Common myeloid progenitor, CD34-positive (primary cell): ENCODE measurements around the gene LAMP2.

ENCODE experiments used
- CTCF ChIA-PET: fragments of 350-600 bp; sonication (Branson Sonifier 250); formaldehyde crosslinking; loops from one replicate; lab custom pipeline; 2021; ENCODE audit warnings: antibody characterized with exemption; lab: Charles Lee
- POLR2A ChIA-PET: fragments of 350-600 bp; sonication (Branson Sonifier 250); formaldehyde crosslinking; loops from one replicate; lab custom pipeline; 2021; ENCODE audit warnings: antibody characterized with exemption; lab: Charles Lee
- DNase-seq, 3 donors: peaks; one replicate each; pipeline versions ENCODE4 v3.0.0 to v3.0.0-alpha.2; 2013
- H3K27ac ChIP-seq, 2 experiments: 1 replicate in 1 of 2; 2 replicates in 1 of 2; pipeline ENCODE4 v1.7.0; 2013; ENCODE audit warnings: inconsistent platforms in 2 of 2, low read length in 2 of 2, mild to moderate bottlenecking in 2 of 2, low read depth in 1 of 2, moderate library complexity in 1 of 2; ENCODE audit not compliant: severe bottlenecking in 2 of 2, insufficient read depth in 1 of 2, poor library complexity in 1 of 2
- H3K27me3 ChIP-seq, 5 experiments: replicated peaks in 2 of 5; 1 replicate in 3 of 5; 2 replicates in 2 of 5; pipeline versions ENCODE4 v1.6.1 to v1.7.0; 2013; ENCODE audit warnings: low read length in 4 of 5, mild to moderate bottlenecking in 2 of 5, moderate library complexity in 2 of 5, inconsistent platforms in 1 of 5; ENCODE audit not compliant: insufficient read depth in 5 of 5, control insufficient read depth in 4 of 5
- H3K36me3 ChIP-seq, 4 experiments: 1 replicate in 2 of 4; 2 replicates in 2 of 4; pipeline versions ENCODE4 v1.6.1 to v1.7.0; 2013; ENCODE audit warnings: low read length in 3 of 4, control low read depth in 1 of 4, mild to moderate bottlenecking in 1 of 4; ENCODE audit not compliant: control insufficient read depth in 4 of 4, insufficient read depth in 4 of 4
- H3K4me1 ChIP-seq, 4 experiments: 1 replicate in 3 of 4; 2 replicates in 1 of 4; pipeline versions ENCODE4 v1.6.1 to v1.7.1; 2013; ENCODE audit warnings: low read length in 3 of 4, mild to moderate bottlenecking in 3 of 4, control low read depth in 1 of 4, inconsistent platforms in 1 of 4, moderate library complexity in 1 of 4; ENCODE audit not compliant: control insufficient read depth in 4 of 4, insufficient read depth in 4 of 4; ENCODE audit errors: control extremely low read depth in 1 of 4
- H3K4me3 ChIP-seq, 7 experiments: 1 replicate in 4 of 7; 2 replicates in 3 of 7; pipeline versions ENCODE4 v1.5.1 to v1.7.0; 2013; ENCODE audit warnings: mild to moderate bottlenecking in 7 of 7, low read length in 6 of 7, moderate library complexity in 6 of 7, inconsistent platforms in 2 of 7, low read depth in 2 of 7, control low read depth in 1 of 7; ENCODE audit not compliant: insufficient read depth in 4 of 7, control insufficient read depth in 1 of 7; ENCODE audit errors: extremely low read depth in 1 of 7
- H3K9me3 ChIP-seq, 5 experiments: 1 replicate in 4 of 5; 2 replicates in 1 of 5; pipeline versions ENCODE4 v1.6.1 to v1.7.1; 2013; ENCODE audit warnings: low read length in 4 of 5, mild to moderate bottlenecking in 2 of 5, inconsistent platforms in 1 of 5, low read depth in 1 of 5, moderate library complexity in 1 of 5; ENCODE audit not compliant: control insufficient read depth in 4 of 5, insufficient read depth in 2 of 5; ENCODE audit errors: control extremely low read depth in 1 of 5
- WGBS: methylation state at CpG from one replicate; pipeline ENCODE4 v1.1.5; 2013; ENCODE audit not compliant: insufficient coverage; 5-methylcytosine and 5-hydroxymethylcytosine counted together

The LAMP2 gene

DNA sequence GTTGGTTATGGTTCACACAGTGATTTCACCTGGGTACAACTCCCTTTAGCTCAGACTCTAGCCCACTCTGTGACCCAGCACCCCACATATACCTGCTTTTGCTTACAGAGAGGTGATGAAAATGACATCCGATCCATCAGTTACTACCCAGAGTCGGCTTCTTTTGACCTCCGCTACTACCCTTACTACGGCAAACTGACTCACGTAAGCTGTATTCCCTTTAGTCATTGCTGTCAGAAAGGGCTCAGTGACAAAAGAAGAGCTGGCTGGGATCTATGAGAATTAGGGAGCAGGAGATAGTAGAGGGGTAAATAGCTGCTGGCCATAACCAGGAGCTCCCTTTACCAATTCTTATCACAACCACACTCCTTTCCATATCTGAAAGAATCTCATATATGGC is 90.5 kb downstream of the LAMP2 start:
- peaks cover 0 to 18% (median 0%) of the 10 kb centered on the region in 5 experiments for H3K27me3 ChIP-seq
- H3K27ac ChIP-seq: no peak overlapping the region
- no peaks in the 10 kb centered on the region for H3K9me3 ChIP-seq
- POLR2A ChIA-PET: no interaction called here
- no peaks in the 10 kb centered on the region for H3K36me3 ChIP-seq
- H3K4me3 ChIP-seq: no peak overlapping the region
- 98% methylated on average over 4 of the region's 5 CpGs for WGBS
- no peaks in the 10 kb centered on the region for H3K4me1 ChIP-seq
- no peak for DNase-seq
- CTCF ChIA-PET: interaction anchor here (0.9 to 4.6 kb wide), 2 partner anchors 13 to 73 kb away, joined by 4 to 39 read pairs; no protein-coding TSS in a partner anchor
